SHP77 (cell line): Measurements from ENCODE around the gene MAPK8IP3.

Source experiments
- DNase-seq, 2 experiments: peaks; one replicate each; lab custom pipeline; 2025; lab: John Stamatoyannopoulos, UW

Gene MAPK8IP3

GRCh38 chr16:1773703-1774447 lies 67.9 kb downstream of the MAPK8IP3 start:
- peak in 1 of 2 experiments; percentile 52 for DNase-seq

- no peak for DNase-seq
These were observed 68.4 kb downstream of the MAPK8IP3 start for GRCh38 chr16:1774448-1774780.

GRCh38 chr16:1775006-1775845 lies 69.2 kb downstream of the MAPK8IP3 start:
- no peak for DNase-seq

- DNase-seq: no peak
These were observed 70.1 kb downstream of the MAPK8IP3 start for GRCh38 chr16:1775846-1776671.

GRCh38 chr16:1776672-1776955 lies 70.6 kb downstream of the MAPK8IP3 start:
- no peak for DNase-seq

GRCh38 chr16:1776991-1777374 lies 71.0 kb downstream of the MAPK8IP3 start:
- DNase-seq: no peak

GRCh38 chr16:1777375-1778199 lies 71.6 kb downstream of the MAPK8IP3 start:
- no peak for DNase-seq

- no peak for DNase-seq
These were observed 72.5 kb downstream of the MAPK8IP3 start for GRCh38 chr16:1778200-1779179.

- no peak for DNase-seq
These were observed 73.3 kb downstream of the MAPK8IP3 start for GRCh38 chr16:1779234-1779701.

GRCh38 chr16:1779741-1780676 lies 74.0 kb downstream of the MAPK8IP3 start:
- DNase-seq: no peak

GRCh38 chr16:1780677-1781072 lies 74.7 kb downstream of the MAPK8IP3 start:
- DNase-seq: no peak

- no peak for DNase-seq
These were observed 75.3 kb downstream of the MAPK8IP3 start for GRCh38 chr16:1781254-1781653.

GRCh38 chr16:1781758-1782407 lies 75.9 kb downstream of the MAPK8IP3 start:
- DNase-seq: no peak

- peak; percentile 99 for DNase-seq
These were observed 76.6 kb downstream of the MAPK8IP3 start, which contains the start of the genes NUBP2 and SPSB3 for GRCh38 chr16:1782408-1783264. Gene NUBP2, plus strand, starts transcription at chr16:1782960. Its CDS starts 61 bp downstream, at chr16:1783021. Gene SPSB3, minus strand, starts transcription at chr16:1782571. Its CDS starts 1,088 bp downstream, at chr16:1781483.

GRCh38 chr16:1784977-1785845 lies 79.2 kb downstream of the MAPK8IP3 start:
- no peak for DNase-seq

- DNase-seq: no peak
These were observed 79.8 kb downstream of the MAPK8IP3 start for GRCh38 chr16:1785846-1786170.
